Adipocyte (in vitro differentiated cells): Measurements from ENCODE around the gene AKT2.

Experiments
- DNase-seq: peaks from one replicate; pipeline ENCODE4 v3.0.0-alpha.2; 2015; ENCODE audit warnings: low read depth
- H3K27me3 ChIP-seq: replicated peaks from 2 replicates; pipeline ENCODE4 v1.7.0; 2013; ENCODE audit warnings: mild to moderate bottlenecking, low read length, moderate library complexity; ENCODE audit not compliant: control insufficient read depth, insufficient read depth
- H3K36me3 ChIP-seq: 2 replicates; pipeline ENCODE4 v1.7.0; 2013; ENCODE audit warnings: low read length, mild to moderate bottlenecking, moderate library complexity; ENCODE audit not compliant: control insufficient read depth, insufficient read depth, severe bottlenecking
- H3K4me1 ChIP-seq: 2 replicates; pipeline ENCODE4 v1.7.0; 2013; ENCODE audit warnings: mild to moderate bottlenecking, low read length, moderate library complexity; ENCODE audit not compliant: control insufficient read depth, insufficient read depth
- H3K4me3 ChIP-seq: 2 replicates; pipeline ENCODE4 v1.7.0; 2013; ENCODE audit warnings: mild to moderate bottlenecking, low read length, moderate library complexity
- H3K9ac ChIP-seq: 2 replicates; pipeline ENCODE4 v1.7.0; 2013; ENCODE audit warnings: mild to moderate bottlenecking, low read length, moderate library complexity
- H3K9me3 ChIP-seq: 2 replicates; pipeline ENCODE4 v1.7.0; 2013; ENCODE audit warnings: mild to moderate bottlenecking, low read length, moderate library complexity; ENCODE audit not compliant: control insufficient read depth

AKT2 gene

DNA sequence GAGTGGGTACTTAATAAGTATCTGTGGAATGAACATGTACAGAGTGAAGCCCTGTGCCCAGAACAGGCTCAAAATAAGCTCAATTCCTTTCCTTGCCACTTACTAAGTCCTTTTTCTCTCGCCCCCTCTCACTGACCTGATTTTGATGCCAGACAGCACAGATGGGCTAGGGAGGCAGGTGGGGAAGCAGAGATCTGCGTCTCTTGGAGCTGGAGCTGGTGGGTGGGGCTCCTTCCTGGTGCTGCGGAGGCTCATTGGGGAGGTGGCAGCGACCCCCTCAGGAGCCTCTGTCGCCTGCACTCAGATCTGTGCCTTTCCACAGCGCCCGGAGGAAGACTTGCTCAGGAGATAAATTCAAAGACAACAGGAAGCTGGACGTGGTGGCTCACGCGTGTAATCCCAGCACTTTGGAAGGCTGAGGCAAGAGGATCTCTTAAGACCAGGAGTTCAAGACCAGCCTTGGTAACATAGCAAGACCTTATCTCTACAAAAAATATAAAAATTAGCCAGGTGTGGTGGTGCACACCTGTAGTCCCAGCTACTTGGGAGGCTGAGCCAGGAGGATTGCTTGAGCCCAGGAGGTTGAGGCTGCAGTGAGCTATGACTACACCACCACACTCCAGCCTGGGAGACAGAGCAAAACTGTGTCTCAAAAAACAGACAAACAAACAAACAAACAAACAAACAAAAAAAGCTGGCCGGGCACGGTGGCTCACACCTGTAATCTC, 14.6 kb downstream of the AKT2 start:
- no peaks in the 10 kb centered on the region for H3K9me3 ChIP-seq
- no peak for DNase-seq

DNA sequence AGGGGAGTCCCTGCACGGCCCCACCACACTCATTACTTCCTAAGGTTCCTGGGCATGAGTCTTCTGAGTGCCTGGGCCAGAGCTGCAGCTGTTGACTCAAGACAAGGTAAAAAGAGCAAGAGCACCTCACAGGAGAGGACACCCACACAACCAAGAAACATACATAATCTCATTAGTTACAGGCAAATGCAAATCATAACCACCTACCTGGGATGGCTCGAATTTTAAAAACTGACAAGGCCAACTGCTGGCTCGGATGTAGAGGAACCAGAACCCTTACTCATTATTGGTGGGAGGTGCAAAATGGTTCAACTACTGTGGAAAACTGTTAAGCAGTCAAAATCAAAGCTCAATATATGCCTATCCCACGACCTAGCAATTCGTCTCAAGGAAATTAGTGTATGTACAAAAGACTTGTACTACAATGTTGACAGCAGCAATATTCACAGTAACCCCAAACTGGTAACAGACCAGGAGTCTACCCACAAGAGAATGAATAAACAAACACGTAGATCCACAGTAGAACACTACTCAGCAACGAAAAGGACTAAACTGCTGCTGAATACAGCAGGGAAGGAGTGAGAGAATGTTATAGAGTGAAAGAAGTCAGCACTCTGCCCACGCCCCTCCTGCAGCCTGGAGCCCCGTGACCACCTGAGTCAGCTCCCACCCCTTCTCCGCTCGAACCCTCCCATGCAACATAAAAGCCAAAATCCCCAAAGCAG, 15.8 kb downstream of the AKT2 start:
- no peak for DNase-seq
- H3K36me3 ChIP-seq: peaks cover 17% of the 10 kb centered on the region
- no peaks in the 10 kb centered on the region for H3K9me3 ChIP-seq
- no peak overlapping the region for H3K4me3 ChIP-seq
- H3K27me3 ChIP-seq: no peaks in the 10 kb centered on the region
- peaks cover 28% of the 10 kb centered on the region for H3K4me1 ChIP-seq
- no peak overlapping the region for H3K9ac ChIP-seq

More for the DNA sequence above, 14.6 kb downstream of the AKT2 start:
- Histone ChIP-seq H3K36me3 (peaks cover 16% of the 10 kb centered on the region), H3K27me3 (no peaks in the 10 kb centered on the region), H3K9ac (peak overlapping the region; percentile 15), H3K4me3 (no peak overlapping the region), H3K4me1 (peaks cover 37% of the 10 kb centered on the region)

DNA sequence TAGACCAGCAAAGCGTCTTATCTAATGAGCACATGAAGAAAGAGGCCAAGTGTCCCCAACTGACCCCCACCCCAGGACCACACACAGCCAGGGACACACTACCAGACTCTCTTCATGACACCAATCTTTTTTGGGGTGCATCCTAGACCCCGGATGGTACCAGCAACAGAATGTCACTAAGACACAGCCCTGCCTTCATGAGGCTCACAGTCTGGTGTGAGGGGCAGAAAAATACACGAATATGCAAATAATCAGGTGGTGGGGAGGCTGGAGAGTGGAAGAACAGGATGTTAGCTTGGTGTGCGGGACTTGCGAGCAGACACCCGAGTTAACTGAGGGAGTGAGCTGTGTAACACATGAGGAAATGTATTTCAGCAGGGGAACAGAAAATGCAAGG, 17.5 kb downstream of the AKT2 start:
- Histone ChIP-seq H3K4me3 (no peak overlapping the region), H3K27me3 (no peaks in the 10 kb centered on the region), H3K4me1 (peaks cover 16% of the 10 kb centered on the region), H3K36me3 (peaks cover 32% of the 10 kb centered on the region), H3K9ac (peak overlapping the region; percentile 62), H3K9me3 (no peaks in the 10 kb centered on the region)
- no peak for DNase-seq

DNA sequence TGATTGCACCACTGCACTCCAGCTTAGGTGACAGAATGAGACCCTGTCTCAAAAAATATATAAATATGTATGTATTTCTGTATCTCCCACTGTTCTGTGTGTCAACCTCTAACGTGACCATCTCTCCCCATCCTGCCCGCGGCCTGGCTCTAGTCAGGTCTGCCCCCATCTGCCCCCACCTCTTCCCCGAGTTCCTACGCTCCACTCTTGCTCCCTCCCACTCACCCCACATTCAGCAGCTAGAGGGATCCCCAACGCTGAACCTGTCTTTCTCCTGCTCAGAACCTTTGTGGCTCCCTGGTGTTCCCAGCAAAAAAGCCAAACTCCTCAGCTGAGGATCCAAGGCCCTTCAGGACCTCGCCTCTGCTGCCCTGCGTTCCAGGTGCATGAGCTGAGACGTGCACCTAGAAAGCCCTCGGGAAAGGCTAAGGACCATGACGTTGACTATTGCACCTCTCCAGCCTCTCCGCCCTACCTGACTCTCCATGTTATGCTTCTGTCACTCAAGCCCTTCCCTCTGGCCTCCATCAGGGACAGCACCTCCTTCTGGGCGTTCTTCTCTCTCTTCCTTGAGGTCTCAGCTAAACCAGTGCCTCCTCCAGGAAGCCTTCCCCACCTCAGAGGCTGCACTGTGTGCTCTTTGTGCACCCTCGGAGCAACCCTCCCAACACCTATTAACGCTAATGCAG, 18.1 kb downstream of the AKT2 start:
- DNase-seq: no peak
- Histone ChIP-seq H3K27me3 (no peaks in the 10 kb centered on the region), H3K9ac (peak overlapping the region; percentile 62), H3K9me3 (no peaks in the 10 kb centered on the region), H3K36me3 (peaks cover 32% of the 10 kb centered on the region), H3K4me3 (no peak overlapping the region), H3K4me1 (peaks cover 16% of the 10 kb centered on the region)

DNA sequence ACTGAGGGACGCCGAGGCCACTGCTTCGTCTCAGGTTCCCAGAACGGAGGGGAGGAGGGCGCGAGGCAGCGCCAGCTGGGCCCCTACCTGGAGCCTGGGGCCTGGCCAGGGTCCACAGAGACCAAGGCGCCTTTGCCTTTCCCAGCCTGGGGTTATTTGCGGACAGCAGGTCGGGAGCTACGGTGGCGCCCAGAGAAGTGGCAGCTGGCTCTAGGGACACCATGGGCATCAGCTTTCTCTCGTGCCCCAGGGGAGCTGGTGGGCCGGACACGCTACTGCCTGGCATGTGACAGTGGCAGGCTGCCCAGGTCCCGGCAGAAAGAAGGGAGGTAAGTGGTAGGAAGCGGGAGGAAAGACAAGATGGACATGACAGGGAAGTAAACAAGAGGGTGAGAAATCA, 19.0 kb downstream of the AKT2 start:
- Histone ChIP-seq H3K4me1 (peaks cover 16% of the 10 kb centered on the region), H3K36me3 (peaks cover 32% of the 10 kb centered on the region), H3K4me3 (no peak overlapping the region), H3K9me3 (no peaks in the 10 kb centered on the region), H3K9ac (no peak overlapping the region), H3K27me3 (no peaks in the 10 kb centered on the region)
- no peak for DNase-seq

DNA sequence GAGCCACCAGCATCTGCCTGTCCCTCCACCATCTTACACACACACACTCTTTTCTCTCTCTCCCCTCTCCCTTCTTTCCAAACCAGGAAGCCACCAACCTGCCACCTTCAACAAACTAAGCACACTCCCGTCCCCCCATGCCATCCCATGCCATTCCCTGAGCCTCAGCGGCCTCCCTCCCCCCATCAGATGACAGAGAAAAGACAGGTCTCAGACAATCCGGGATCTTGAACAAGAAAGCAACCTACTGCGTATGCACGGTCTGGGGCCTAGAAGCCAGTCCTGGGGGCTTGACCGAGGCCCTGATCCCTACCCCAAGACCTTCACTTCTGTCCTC, 19.4 kb downstream of the AKT2 start:
- peaks cover 32% of the 10 kb centered on the region for H3K36me3 ChIP-seq
- no peaks in the 10 kb centered on the region for H3K9me3 ChIP-seq
- DNase-seq: no peak

DNA sequence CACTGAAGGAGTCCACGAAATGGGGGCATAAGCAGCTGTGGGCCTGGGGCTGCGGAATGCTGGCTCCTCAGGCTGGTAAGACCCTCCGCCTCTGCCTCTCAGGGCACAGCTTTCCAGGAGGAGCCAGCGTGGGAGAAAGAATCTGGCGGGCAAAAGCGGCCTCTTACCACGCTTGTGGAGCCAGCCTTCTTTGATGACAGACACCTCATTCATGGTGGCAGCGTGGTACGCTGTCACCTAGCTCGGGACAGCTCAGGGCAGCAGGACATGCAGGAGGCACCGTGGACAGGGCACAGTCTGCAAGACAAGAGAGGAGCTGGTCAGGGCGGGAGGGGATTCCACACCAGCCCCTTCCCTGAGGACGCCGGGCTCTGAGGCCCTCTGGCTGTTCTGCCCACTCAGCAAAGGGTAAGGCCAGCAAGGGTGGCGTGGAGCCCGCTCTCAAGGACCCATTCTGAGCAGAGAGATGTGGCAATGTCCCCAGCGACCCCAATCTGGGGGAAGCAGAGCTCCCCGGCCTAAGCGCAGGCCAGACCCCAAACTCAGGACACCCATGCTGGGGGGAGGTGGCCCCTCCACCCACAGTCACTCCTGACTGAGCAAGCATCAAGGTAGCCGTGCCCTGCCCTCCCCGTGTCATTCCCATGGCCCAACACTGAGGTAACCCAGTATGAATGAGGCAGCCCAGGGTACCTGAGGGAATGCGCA, 19.9 kb downstream of the AKT2 start:
- Histone ChIP-seq H3K9ac (no peak overlapping the region), H3K27me3 (no peaks in the 10 kb centered on the region), H3K4me3 (no peak overlapping the region), H3K9me3 (no peaks in the 10 kb centered on the region), H3K4me1 (peaks cover 16% of the 10 kb centered on the region), H3K36me3 (peaks cover 28% of the 10 kb centered on the region)
- no peak for DNase-seq

More for the DNA sequence above, 19.4 kb downstream of the AKT2 start:
- peaks cover 16% of the 10 kb centered on the region for H3K4me1 ChIP-seq
- no peaks in the 10 kb centered on the region for H3K27me3 ChIP-seq
- no peak overlapping the region for H3K9ac ChIP-seq
- H3K4me3 ChIP-seq: no peak overlapping the region

DNA sequence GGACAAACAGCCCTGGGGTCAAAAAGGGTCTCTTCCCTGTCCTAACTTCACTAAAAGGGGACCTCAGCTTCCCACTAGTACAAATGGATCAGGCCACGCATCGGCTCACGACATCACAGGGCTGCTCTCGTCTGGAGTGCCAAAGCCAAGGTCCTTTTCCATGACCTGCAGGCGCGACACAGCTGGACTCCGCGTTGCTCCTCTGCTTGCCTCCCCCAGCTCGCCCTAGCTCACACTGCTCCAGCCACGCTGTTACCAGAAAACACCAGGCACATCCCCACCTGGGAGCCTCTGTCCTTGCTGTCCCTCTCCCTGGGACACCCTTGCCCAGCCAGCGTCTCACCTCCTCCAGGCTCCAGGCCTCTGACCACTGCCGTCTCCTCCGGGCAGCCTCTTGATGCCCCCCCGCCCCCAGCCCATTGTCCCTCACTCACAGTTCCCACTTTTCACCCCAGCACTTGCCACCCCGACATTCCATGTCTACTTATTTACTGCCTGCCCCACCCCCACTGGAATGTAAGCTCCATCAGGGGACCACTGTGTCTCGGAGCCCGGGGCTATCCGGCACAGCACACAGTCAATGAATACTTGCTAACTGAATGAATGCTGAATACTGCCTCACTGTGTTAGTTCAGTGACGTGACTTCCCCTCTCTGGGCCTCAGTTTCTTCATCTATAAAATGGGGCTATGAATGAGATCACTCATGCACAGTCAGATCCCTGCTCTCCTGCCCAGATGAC, 20.7 kb downstream of the AKT2 start:
- no peaks in the 10 kb centered on the region for H3K27me3 ChIP-seq
- no peak for DNase-seq
- H3K4me1 ChIP-seq: peaks cover 16% of the 10 kb centered on the region
- H3K36me3 ChIP-seq: peaks cover 23% of the 10 kb centered on the region
- H3K9me3 ChIP-seq: no peaks in the 10 kb centered on the region
- no peak overlapping the region for H3K9ac ChIP-seq
- no peak overlapping the region for H3K4me3 ChIP-seq

DNA sequence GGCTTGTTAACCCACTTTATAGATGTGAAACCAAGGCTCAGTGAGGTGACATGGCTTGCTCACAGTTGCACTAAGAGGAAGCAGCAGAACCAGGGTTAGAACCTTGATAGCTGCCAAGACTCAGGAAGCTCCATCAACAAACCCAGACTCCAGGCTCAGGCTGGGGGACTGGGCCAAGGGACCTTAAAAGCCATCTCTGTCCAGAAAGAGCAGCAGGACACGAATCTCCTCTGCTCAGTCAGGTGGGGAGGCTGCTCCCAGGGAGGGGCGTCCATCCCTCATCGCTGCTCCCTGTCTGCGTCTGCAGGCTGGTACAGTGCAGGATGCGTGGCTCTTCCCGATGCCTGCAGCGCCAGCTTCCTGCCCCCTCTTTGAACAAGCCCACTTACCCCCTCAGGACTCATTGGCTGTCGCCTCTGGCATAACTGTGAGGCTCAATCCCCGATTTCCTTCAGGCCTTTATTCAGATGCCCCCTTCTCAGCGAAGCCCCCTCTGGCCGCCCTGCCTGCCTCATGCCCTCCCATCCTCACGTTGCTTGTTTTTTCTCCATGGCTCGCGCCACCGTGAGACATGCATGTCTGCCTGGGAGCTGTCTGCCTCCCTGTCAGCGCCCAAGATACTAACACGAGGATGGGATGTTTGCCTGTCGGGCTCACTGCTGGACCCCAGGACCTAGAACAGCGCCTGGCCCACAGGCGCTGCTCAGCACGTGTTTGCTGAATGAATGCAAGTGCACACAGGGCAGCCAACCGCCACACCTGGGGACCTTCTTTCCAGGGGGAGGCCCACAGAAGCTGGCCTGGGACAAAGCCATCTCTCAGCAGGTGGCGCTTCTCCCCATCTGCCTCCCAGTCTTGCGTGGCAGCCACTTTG, 21.5 kb downstream of the AKT2 start:
- peaks cover 23% of the 10 kb centered on the region for H3K36me3 ChIP-seq
- H3K9ac ChIP-seq: no peak overlapping the region
- H3K4me3 ChIP-seq: no peak overlapping the region
- H3K9me3 ChIP-seq: no peaks in the 10 kb centered on the region
- H3K4me1 ChIP-seq: peaks cover 16% of the 10 kb centered on the region
- no peak for DNase-seq
- no peaks in the 10 kb centered on the region for H3K27me3 ChIP-seq

DNA sequence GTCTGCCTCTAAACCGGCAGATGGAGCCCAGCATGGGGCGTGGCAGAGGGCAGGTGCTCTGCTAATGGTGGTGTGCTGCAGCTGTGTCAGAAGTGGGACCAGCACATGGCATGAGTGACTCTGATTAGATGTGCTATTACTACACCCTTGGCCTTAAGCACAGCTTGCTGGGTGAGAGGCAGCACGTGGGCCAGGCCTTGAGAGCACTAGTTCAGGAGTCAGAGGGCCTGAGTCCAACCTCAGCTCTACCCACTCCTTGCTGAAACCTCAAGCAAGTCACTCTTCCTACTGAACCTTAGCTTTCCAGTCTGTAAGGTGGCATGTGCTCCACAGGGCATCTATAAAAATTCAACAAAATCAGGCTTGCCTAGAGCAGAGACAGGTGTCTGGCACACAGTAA, 22.7 kb downstream of the AKT2 start:
- Histone ChIP-seq H3K36me3 (peaks cover 23% of the 10 kb centered on the region), H3K9me3 (no peaks in the 10 kb centered on the region), H3K27me3 (no peaks in the 10 kb centered on the region), H3K4me3 (no peak overlapping the region), H3K9ac (no peak overlapping the region), H3K4me1 (peaks cover 3% of the 10 kb centered on the region)
- DNase-seq: no peak
